BJ (cell line): Measurements from ENCODE around the gene FIS1. TPM values are rescaled to one million over a fixed set of nuclear protein-coding genes. Genes with fewer than 3 reads are reported as not detected.

Experiments
- CTCF ChIA-PET: fragments of 350-600 bp; formaldehyde crosslinking; extraction: SDS; loops from one replicate; lab custom pipeline; 2021; ENCODE audit warnings: antibody characterized with exemption, inconsistent platforms; lab: Yijun Ruan, JAX
- POLR2A ChIA-PET: fragments of 300-600 bp; sonication (Branson Sonifier 250); formaldehyde crosslinking; extraction: SDS; loops from one replicate; lab custom pipeline; 2021; ENCODE audit warnings: antibody characterized with exemption; lab: Charles Lee
- DNase-seq: peaks from one replicate; pipeline ENCODE4 v3.0.0-alpha.2; 2011; ENCODE audit warnings: low read depth
- H3K27me3 ChIP-seq: 2 replicates; pipeline ENCODE4 v1.6.0; 2011; ENCODE audit warnings: low read length; ENCODE audit not compliant: control insufficient read depth, insufficient read depth
- H3K36me3 ChIP-seq: 2 replicates; pipeline ENCODE4 v1.5.1; 2011; ENCODE audit warnings: low read length; ENCODE audit not compliant: control insufficient read depth, insufficient read depth
- H3K4me3 ChIP-seq: 2 replicates; pipeline ENCODE4 v1.5.1; 2011; ENCODE audit warnings: low read depth, mild to moderate bottlenecking, control low read depth, low read length
- CTCF ChIP-seq: IDR thresholded peaks from 2 replicates; pipeline ENCODE4 v1.5.1; 2011; ENCODE audit warnings: low read depth, mild to moderate bottlenecking, control low read depth, inconsistent platforms, low read length, moderate library complexity; ENCODE audit not compliant: insufficient read depth
- polyA plus RNA-seq: library from polyadenylated mRNA; depleted of rRNA; stranded (reverse); fragments of >200 nt; gene quantifications from 2 replicates; pipeline ENCODE4 v1.2.3, GENCODE V29; 2011

The FIS1 gene
- polyA plus RNA-seq, 1 experiment = 329 TPM

GRCh38 chr7:101237206-101238067, 7.4 kb downstream of the FIS1 start, which contains the start of gene CLDN15:
Gene CLDN15 (minus strand): TSS chr7:101237802. CDS start chr7:101237581, 221 bp downstream.
- TF ChIP-seq CTCF = no peak
- DNase-seq = no peak
- ChIA-PET CTCF (interaction anchor here (0.8 to 1.3 kb wide), 4 partner anchors 9 to 45 kb away, joined by 3 to 4 read pairs (median 3); no protein-coding TSS in a partner anchor), POLR2A (interaction anchor here (0.8 kb wide), 1 partner anchor 20 kb away, joined by 3 read pairs; the partner anchor contains the start of genes PLOD3 and ZNHIT1)
- Histone ChIP-seq H3K36me3 (peaks cover 25% of the 10 kb centered on the region), H3K27me3 (no peaks in the 10 kb centered on the region), H3K4me3 (no peak within 1 kb of the TSS)

- ChIA-PET POLR2A (no interaction called here), CTCF (interaction anchor here (0.8 to 1.3 kb wide), 2 partner anchors 8 to 13 kb away, joined by 3 read pairs; no protein-coding TSS in a partner anchor)
- DNase-seq = no peak
- Histone ChIP-seq H3K4me3 (no peak overlapping the region), H3K27me3 (no peaks in the 10 kb centered on the region), H3K36me3 (peaks cover 25% of the 10 kb centered on the region)
- no peak for TF ChIP-seq CTCF
These were observed 8.5 kb downstream of the FIS1 start for GRCh38 chr7:101236292-101236835.

GRCh38 chr7:101235522-101235921, 9.4 kb downstream of the FIS1 start:
- no peak for TF ChIP-seq CTCF
- ChIA-PET POLR2A (no interaction called here), CTCF (interaction anchor here (1.3 to 2.3 kb wide), 3 partner anchors 8 to 55 kb away, joined by 4 to 11 read pairs (median 4); partner anchors contain the start of gene FIS1)
- peaks cover 21% of the 10 kb centered on the region for H3K36me3 ChIP-seq
- no peak for DNase-seq
- no peak overlapping the region for H3K4me3 ChIP-seq
- no peaks in the 10 kb centered on the region for H3K27me3 ChIP-seq

GRCh38 chr7:101235050-101235449, 9.8 kb downstream of the FIS1 start:
- H3K36me3 ChIP-seq = peaks cover 16% of the 10 kb centered on the region
- DNase-seq = no peak
- H3K27me3 ChIP-seq = no peaks in the 10 kb centered on the region
- no peak overlapping the region for H3K4me3 ChIP-seq
- CTCF ChIA-PET = interaction anchor here (1.1 to 2.3 kb wide), 4 partner anchors 9 to 55 kb away, joined by 3 to 11 read pairs (median 4); partner anchors contain the start of gene FIS1
- POLR2A ChIA-PET = no interaction called here
- TF ChIP-seq CTCF = peak; percentile 31

- CTCF ChIA-PET = interaction anchor here (1.1 to 2.3 kb wide), 4 partner anchors 9 to 56 kb away, joined by 3 to 11 read pairs (median 4); partner anchors contain the start of gene FIS1
These were observed 10.2 kb downstream of the FIS1 start for GRCh38 chr7:101234636-101235035.

More at GRCh38 chr7:101234636-101235035, 10.2 kb downstream of the FIS1 start:
- H3K27me3 ChIP-seq = no peaks in the 10 kb centered on the region
- peaks cover 12% of the 10 kb centered on the region for H3K36me3 ChIP-seq
- TF ChIP-seq CTCF = no peak
- no peak overlapping the region for H3K4me3 ChIP-seq
- POLR2A ChIA-PET = no interaction called here
- no peak for DNase-seq
